ENCODE results near the gene SULT1A2. TPM values are rescaled to one million over a fixed set of nuclear protein-coding genes. Genes with fewer than 3 reads are reported as not detected.

Gene SULT1A2
- total and polyA plus RNA-seq, 2 of the 8 experiments (the other 6 are each of a cell fraction or from before 2014, with no cell fraction given): 0.29 to 0.35 TPM

DNA sequence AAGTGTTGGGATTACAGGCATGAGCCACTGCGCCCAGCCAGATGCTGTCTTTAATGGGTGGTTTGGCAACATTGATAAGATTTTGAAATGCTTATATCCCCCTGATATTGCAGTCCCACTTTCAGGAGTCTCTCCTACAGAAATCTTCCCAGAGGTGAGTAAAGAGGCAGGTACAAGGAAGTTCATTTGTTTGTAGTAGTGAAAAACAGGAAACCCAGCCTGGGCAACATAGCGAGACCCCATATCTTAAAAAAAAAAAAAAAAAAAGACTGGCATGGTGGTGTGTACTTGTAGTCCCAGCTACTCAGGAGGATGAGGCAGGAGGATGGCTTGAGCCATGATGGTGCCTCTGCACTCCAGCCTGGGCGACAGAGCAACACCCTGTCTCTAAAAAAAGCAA, 51.9 kb downstream of the SULT1A2 start:
- FAIRE-seq (no peak), DNase-seq (ENCODE audit: low read depth in 1 of 2, low spot score in 2 of 2) (no peak)
- H3K4me1 ChIP-seq (replicated peaks in 1 of 4; ENCODE audit: control insufficient read depth in 3 of 4, insufficient read depth in 4 of 4, low read length in 3 of 4): no peaks in the 10 kb centered on the region
- no peak overlapping the region for H2BK120ac ChIP-seq (replicated peaks; ENCODE audit: low read depth, low read length)
- POLR2A ChIA-PET (ENCODE audit: partially characterized antibody): no interaction called here
- H3K23ac ChIP-seq (ENCODE audit: insufficient read length): no peak overlapping the region
- no peak overlapping the region for H2AK5ac ChIP-seq (ENCODE audit: low read depth, low read length)
- H3K9me3 ChIP-seq (ENCODE audit: insufficient read depth in 2 of 2, low read depth in 1 of 2, low read length in 1 of 2): no peaks in the 10 kb centered on the region
- H3K36me3 ChIP-seq (ENCODE audit: control insufficient read depth in 2 of 4, insufficient read depth in 4 of 4, low read length in 3 of 4): no peaks in the 10 kb centered on the region
- no peak overlapping the region for H2BK5ac ChIP-seq (ENCODE audit: low read depth, low read length)
- H3K4me2 ChIP-seq (ENCODE audit: insufficient read depth in 1 of 2, low read depth in 2 of 2, low read length in 2 of 2): no peak overlapping the region
- H4K91ac ChIP-seq (replicated peaks; ENCODE audit: insufficient read length, low read length): no peak overlapping the region
- no peak for TF ChIP-seq NRF1 (IDR thresholded peaks at IDR 0.05; ENCODE audit: low read depth, low read length)
- TF ChIP-seq SP1 (IDR thresholded peaks at IDR 0.05; ENCODE audit: low read depth, low read length): no peak
- 100% methylated on average over 2 of the region's 3 CpGs; no CpG with 5 or more reads in 1 of the 2 experiments for WGBS, 2 experiments (ENCODE audit: extremely low coverage in 1 of 2, insufficient coverage in 1 of 2, insufficient read length in 1 of 2, insufficient replicate concordance in 2 of 2, low coverage in 1 of 2, low lambda C conversion rate in 2 of 2, missing lambda C conversion rate in 1 of 2)
- no peaks in the 10 kb centered on the region for H3K27me3 ChIP-seq (replicated peaks in 1 of 4; ENCODE audit: control insufficient read depth in 3 of 4, extremely low read depth in 1 of 4, insufficient read depth in 3 of 4, low read length in 3 of 4)
- no peaks in the 10 kb centered on the region for H3K23me2 ChIP-seq (ENCODE audit: low read depth, low read length)
- no peaks in the 10 kb centered on the region for H3K79me2 ChIP-seq (ENCODE audit: control insufficient read depth in 1 of 2, insufficient read depth in 2 of 2, low read length in 2 of 2)
- no peak overlapping the region for H2BK15ac ChIP-seq (ENCODE audit: low read length)
- no peak overlapping the region for H2AFZ ChIP-seq (ENCODE audit: low read length)
- H3K4me3 ChIP-seq (ENCODE audit: extremely low read depth in 1 of 4, insufficient read depth in 2 of 4, low read depth in 3 of 4, low read length in 4 of 4): no peak overlapping the region
- no peak overlapping the region for H4K5ac ChIP-seq (ENCODE audit: insufficient read length, low read depth, low read length)
- no peaks in the 10 kb centered on the region for H4K20me1 ChIP-seq (replicated peaks in 1 of 2; ENCODE audit: control insufficient read depth in 1 of 2, insufficient read depth in 2 of 2, low read length in 2 of 2)
- H2BK12ac ChIP-seq (ENCODE audit: low read depth, low read length): no peak overlapping the region
- no peak overlapping the region for H3K56ac ChIP-seq (replicated peaks; ENCODE audit: insufficient read length, low read depth, low read length)
- no peak overlapping the region for H3K9ac ChIP-seq (replicated peaks in 1 of 4; ENCODE audit: extremely low read depth in 1 of 4, low read depth in 3 of 4, low read length in 3 of 4)
- CTCF ChIA-PET (ENCODE audit: partially characterized antibody): no interaction called here
- no peak overlapping the region for H3K14ac ChIP-seq (ENCODE audit: insufficient read length)
- no peak overlapping the region for H2BK20ac ChIP-seq (ENCODE audit: low read length)
- H4K8ac ChIP-seq (ENCODE audit: extremely low read depth, insufficient read depth, low read length): no peak overlapping the region
- H3K18ac ChIP-seq (ENCODE audit: extremely low read depth, low read length): no peak overlapping the region
- no peak overlapping the region for H3K27ac ChIP-seq (ENCODE audit: low read depth, low read length)
- H3K79me1 ChIP-seq (ENCODE audit: low read depth, low read length): no peaks in the 10 kb centered on the region
- no peak overlapping the region for H3K4ac ChIP-seq (replicated peaks; ENCODE audit: insufficient read length, low read depth, low read length)

All from H1 (cell line).